ENCODE data around the gene TTLL7.

Gene TTLL7, protein sequence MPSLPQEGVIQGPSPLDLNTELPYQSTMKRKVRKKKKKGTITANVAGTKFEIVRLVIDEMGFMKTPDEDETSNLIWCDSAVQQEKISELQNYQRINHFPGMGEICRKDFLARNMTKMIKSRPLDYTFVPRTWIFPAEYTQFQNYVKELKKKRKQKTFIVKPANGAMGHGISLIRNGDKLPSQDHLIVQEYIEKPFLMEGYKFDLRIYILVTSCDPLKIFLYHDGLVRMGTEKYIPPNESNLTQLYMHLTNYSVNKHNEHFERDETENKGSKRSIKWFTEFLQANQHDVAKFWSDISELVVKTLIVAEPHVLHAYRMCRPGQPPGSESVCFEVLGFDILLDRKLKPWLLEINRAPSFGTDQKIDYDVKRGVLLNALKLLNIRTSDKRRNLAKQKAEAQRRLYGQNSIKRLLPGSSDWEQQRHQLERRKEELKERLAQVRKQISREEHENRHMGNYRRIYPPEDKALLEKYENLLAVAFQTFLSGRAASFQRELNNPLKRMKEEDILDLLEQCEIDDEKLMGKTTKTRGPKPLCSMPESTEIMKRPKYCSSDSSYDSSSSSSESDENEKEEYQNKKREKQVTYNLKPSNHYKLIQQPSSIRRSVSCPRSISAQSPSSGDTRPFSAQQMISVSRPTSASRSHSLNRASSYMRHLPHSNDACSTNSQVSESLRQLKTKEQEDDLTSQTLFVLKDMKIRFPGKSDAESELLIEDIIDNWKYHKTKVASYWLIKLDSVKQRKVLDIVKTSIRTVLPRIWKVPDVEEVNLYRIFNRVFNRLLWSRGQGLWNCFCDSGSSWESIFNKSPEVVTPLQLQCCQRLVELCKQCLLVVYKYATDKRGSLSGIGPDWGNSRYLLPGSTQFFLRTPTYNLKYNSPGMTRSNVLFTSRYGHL

GRCh38 chr1:83998498-83999315, at the start of gene TTLL7:
TTLL7 (minus strand) TSS chr1:83999132; CDS start chr1:83952211, 46,921 bp downstream.
- no peak for DNase-seq (ENCODE audit: low read depth, low spot score)

GRCh38 chr1:84042461-84042860, 43.5 kb upstream of the TTLL7 start:
- no peak for DNase-seq (ENCODE audit: low read depth, low spot score)

GRCh38 chr1:84037758-84038611, 39.1 kb upstream of the TTLL7 start:
- no peak for DNase-seq (ENCODE audit: low read depth, low spot score)

DNA sequence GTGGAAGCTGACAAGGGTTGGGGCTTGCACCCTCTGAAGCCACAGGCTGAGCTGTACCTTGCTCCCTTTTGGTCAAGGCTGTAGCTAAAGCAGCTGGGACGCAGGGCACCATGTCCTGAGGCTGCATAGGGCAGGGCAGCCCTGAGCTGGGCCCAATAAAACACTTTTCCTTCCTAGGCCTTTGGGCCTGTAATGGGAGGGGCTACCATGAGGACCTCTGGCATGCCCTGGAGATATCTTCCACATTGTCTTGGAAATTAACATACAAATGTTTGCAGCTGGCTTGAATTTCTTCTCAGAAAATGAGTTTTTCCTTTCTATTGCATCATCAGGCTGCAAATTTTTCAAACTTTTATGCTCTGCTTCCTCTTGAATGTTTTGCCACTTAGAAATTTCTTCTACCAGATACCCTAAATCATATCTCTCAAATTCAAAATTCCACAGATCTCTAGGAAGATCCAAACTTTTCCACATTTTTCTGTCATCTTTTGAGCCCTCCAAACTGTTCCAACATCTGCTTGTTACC, 32.9 kb upstream of the TTLL7 start:
- no peak for DNase-seq (ENCODE audit: low read depth, low spot score)

- DNase-seq (ENCODE audit: low read depth, low spot score), result peak; percentile 23
Measured at GRCh38 chr1:84027368-84027767, 28.4 kb upstream of the TTLL7 start.

- no peak for DNase-seq (ENCODE audit: low read depth, low spot score)
Measured at GRCh38 chr1:84025966-84026365, 27.0 kb upstream of the TTLL7 start.

GRCh38 chr1:84021822-84022221, 22.9 kb upstream of the TTLL7 start:
- no peak for DNase-seq (ENCODE audit: low read depth, low spot score)

GRCh38 chr1:84020151-84020550, 21.2 kb upstream of the TTLL7 start:
- DNase-seq (ENCODE audit: low read depth, low spot score), result no peak

GRCh38 chr1:84019217-84019616, 20.3 kb upstream of the TTLL7 start:
- no peak for DNase-seq (ENCODE audit: low read depth, low spot score)

DNA sequence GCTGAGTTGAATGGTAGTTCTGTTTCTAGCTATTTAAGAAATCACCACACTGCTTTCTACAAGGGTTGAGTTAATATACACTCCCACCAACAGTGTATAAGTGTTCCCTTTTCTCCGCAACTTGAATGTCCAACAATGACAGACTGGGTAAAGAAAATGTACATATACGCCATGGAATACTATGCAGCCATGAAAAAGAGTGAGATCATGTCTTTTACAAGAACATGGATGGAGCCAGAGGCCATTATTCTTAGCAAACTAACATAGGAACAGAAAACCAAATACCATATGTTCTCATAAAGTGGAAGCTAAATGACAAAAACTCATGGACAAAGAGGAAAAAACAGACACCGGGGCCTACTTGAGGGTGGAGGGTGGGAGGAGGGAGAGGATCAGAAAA, 14.8 kb upstream of the TTLL7 start:
- DNase-seq (ENCODE audit: low read depth, low spot score), result no peak

DNA sequence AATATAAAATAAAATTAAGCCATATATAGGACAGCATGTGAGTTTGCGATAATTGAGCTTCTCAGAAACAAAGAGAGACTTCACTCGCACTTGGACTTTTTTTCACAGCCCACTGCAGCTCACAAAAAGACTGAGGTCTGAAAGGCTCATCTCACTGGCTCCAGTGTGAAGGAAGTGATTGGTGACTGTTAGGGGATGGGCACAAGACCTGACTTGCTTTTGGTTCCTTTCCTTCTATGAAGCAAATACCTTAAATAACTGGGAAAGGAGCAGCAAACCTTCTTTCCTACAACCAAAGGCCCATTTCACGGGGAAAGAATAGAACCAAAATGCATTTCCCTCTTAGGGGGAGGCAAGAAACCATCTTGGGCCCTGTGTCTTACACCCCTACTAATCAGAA, 13.1 kb upstream of the TTLL7 start:
- DNase-seq (ENCODE audit: low read depth, low spot score), result no peak

GRCh38 chr1:84010136-84010535, 11.2 kb upstream of the TTLL7 start:
- no peak for DNase-seq (ENCODE audit: low read depth, low spot score)

DNA sequence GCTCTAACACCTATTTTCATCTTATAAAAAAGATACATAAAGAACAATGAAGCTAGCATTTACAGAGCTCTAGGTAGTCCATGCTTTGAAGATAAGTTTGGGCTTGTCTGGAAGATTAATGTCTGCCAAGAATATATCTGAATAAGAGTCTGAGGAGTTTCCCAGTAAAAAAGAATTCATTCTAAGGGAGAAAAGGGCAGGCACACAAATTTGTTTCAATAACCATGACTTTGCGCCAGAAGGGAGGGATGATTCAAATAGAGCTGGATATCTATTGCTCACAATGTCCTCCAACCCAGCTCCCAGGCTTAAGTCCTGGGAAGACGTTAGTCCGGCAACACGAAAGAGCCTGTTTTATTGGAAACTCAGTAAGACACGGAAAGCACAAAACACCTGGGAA, 9.7 kb upstream of the TTLL7 start:
- no peak for DNase-seq (ENCODE audit: low read depth, low spot score)

GRCh38 chr1:84006591-84006990, 7.7 kb upstream of the TTLL7 start:
- no peak for DNase-seq (ENCODE audit: low read depth, low spot score)

- no peak for DNase-seq (ENCODE audit: low read depth, low spot score)
Measured at GRCh38 chr1:84001501-84001900, 2.6 kb upstream of the TTLL7 start.

- DNase-seq (ENCODE audit: low read depth, low spot score), result no peak
Measured at GRCh38 chr1:84000954-84001495, 2.1 kb upstream of the TTLL7 start.

GRCh38 chr1:84000196-84000885, 1.4 kb upstream of the TTLL7 start:
- no peak for DNase-seq (ENCODE audit: low read depth, low spot score)

DNA sequence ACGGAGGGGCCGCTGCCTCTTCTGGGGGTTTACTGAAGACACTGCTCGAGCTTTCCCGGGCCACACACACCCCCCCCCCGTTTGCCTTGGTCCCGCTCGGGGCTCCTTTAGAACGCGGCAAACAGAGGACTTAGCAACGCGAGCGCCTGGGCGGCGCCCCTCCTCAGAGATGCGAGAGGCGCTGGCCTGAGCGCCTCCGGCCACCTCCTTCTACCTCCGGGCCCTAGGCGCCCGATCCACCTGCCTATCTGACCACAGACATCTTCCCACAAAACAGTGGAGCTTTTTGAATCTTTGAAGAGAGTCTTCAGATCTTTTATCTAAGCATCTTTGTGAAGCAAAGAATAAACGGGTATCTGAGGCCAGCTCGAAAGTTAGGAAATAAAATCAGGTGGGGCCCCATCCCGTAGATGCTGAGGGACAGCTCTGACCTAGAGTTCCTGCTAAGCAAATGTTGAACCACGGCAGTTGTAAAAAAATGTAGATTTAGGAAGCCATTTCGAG, 436 bp upstream of the TTLL7 start:
- peak; percentile 35 for DNase-seq (ENCODE audit: low read depth, low spot score)

GRCh38 chr1:83998205-83998497, 781 bp downstream of the TTLL7 start:
- DNase-seq (ENCODE audit: low read depth, low spot score), result no peak

DNA sequence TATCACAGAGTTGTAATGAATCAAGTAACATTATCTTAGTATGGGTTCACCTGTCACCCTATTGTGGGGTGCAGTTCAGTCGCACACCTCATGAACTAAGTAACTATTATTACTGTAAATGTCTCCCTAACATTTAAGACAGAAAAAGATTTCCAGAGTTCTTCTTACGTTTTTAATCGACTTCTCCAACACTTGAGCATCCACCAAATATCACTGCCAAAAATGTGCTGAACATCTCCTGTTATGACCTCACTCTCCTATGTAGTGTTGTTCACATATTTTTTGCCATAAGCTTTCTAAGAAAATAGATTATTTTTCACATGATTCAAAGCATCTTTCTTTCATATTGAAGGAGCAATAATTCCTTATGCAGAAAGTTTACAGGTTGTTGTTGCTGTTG, 1.3 kb downstream of the TTLL7 start:
- DNase-seq (ENCODE audit: low read depth, low spot score), result no peak
